SHP77 treated with DMSO at 0.1 percent for 48 hours (cell line): Measurements from ENCODE around the gene CARNS1.
"Not testable (repeated sequence)": the region's sequence is repeated elsewhere in the genome, so short reads cannot be mapped to it uniquely, and the experiment has no call there.

Experiments used
- DNase-seq: peaks from one replicate; lab custom pipeline; 2025; lab: John Stamatoyannopoulos, UW

CARNS1 gene

DNA sequence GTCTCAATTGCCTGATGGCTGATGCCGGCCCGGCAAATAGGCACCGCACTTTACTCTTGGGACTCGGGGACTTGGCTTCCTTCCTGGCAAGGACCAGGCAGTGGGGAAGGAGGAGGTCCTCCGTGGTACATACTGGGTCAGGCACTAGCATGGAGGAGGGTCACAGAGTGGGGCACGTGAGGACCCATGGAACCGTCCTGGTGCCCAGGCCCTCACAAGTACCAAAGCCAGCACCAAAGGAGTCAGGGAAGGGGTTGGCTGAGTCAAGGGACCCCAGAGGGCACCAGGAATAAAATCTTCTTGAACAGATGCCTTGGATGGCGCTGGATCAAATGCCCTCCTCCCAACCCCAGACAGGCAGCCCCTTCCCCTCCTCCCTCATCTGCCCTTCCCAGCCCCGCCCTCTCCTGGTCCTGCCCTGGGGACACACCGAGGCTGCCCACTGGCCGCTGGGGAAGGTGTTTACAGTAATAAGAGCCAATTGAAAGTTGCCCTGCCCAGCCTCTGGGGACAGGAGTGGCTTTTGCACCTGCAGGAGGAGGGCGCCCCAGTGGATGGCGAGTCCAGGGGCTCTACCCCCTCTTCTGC lies 5.6 kb upstream of the CARNS1 start:
- DNase-seq, result peak; percentile 20

DNA sequence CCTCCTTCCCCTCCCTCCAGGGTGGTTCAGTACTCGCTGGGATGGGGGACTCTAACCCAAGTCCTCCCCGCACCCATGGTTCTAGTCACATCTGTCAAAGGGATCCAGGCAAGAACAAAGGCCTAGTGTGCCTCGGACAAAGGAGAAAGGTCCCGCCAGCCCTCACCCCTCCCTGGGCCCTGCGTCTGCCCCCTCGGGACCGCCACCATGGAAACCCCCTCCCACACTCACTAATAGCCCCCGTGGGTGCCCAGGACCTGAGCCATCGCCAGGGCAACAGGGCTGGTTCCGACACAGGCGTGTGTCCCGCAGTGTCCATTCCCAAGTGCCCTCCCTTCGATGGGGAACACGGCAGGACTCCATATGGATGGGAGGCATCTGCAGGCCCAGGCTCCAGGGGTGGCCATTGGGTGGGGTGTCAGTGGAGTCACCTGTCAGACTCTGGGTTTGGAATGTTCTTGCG lies 5.1 kb upstream of the CARNS1 start:
- no peak for DNase-seq

GRCh38 chr11:67410984-67411784 lies 4.3 kb upstream of the CARNS1 start:
- no peak for DNase-seq

GRCh38 chr11:67411785-67412152 lies 3.7 kb upstream of the CARNS1 start:
- no peak for DNase-seq

DNA sequence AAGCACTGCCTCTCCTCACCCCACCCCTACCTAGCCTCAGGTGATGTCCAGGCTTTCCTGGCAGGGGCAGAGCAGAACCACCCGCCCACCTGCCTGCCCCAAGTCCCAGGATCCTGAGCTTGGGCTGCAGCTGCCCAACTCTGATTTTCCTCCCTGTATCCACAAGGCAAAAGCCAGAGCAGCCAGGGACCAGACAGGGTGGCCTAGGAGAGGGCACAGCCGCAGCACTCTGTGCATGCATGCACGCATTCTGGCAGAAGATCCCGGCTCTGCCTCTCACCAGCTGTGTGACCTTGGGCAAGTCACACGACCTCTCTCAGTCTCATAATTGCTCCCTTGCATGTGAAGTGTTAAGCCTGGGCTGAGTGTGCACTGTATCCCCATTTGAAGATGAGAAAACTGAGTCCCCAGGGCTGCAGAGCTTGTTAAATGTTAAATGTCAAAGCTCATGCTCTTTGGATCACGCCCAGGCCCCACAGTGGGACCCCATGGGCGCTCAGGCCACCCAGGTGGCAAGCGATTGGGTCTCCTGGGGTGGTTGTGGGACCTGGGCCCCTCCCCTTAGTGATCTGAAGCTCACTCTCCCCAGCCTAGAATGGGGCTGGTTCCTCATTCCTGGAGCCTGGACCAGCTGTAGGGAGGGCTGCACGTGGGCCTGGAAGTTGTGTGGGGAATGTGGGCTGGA lies 2.8 kb upstream of the CARNS1 start:
- DNase-seq, result no peak

- no peak for DNase-seq
Observed at GRCh38 chr11:67413266-67413849, 2.1 kb upstream of the CARNS1 start.

GRCh38 chr11:67416416-67417335 lies 1.2 kb downstream of the CARNS1 start:
- peak; percentile 44 for DNase-seq

DNA sequence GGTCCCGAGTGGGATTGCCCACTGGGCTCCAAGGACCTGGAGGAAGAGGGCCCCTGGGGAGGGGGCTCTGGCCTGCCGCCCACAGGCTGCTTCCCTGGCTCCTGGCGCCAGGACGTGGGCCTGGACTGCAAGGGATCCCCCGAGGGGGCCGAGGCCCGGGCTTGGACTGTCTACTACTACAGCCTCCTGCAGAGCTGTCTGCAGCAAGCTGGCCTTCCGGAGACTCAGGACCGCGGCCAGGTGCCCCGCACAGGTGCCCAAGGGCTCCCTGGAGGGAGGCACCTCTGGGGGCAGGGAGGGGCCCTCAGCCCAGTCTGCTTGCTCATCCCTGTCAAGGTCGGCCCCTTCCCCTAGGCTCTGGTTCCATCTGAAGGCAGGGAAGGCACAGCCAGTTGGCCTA lies 1.9 kb downstream of the CARNS1 start:
- no peak for DNase-seq

DNA sequence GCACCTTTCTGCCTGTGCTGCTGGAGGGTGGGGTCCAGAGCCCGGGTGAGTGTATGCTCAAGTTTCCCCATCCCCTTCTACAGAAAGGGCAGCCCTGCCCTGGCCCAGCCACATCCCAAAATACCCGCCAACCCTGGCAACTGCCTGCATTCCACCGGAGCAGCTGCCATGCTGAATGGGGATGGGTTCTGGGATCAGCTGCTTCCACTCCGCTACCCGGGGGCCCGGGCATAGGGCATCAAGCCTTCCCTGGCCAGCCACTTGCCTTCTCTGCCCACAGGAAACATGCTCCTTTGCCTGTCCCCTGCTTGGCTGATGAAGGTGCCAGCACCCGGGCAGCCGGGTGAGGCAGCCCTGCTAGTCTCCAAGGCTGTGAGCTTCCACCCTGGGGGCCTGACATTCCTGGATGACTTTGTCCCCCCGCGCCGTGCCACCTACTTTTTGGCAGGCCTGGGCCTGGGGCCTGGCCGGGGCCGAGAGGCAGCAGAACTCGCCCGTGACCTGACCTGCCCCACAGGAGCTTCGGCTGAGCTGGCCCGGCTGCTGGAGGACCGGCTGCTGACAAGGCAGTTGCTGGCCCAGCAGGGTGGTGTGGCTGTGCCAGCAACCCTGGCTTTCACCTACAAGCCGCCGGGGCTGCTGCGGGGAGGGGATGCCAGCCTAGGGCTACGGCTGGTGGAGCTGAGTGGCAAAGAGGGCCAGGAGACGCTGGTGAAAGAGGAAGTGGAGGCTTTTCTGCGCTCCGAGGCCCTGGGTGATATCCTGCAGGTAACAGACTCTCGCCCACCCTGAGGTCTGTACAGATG lies 3.2 kb downstream of the CARNS1 start:
- no peak for DNase-seq

DNA sequence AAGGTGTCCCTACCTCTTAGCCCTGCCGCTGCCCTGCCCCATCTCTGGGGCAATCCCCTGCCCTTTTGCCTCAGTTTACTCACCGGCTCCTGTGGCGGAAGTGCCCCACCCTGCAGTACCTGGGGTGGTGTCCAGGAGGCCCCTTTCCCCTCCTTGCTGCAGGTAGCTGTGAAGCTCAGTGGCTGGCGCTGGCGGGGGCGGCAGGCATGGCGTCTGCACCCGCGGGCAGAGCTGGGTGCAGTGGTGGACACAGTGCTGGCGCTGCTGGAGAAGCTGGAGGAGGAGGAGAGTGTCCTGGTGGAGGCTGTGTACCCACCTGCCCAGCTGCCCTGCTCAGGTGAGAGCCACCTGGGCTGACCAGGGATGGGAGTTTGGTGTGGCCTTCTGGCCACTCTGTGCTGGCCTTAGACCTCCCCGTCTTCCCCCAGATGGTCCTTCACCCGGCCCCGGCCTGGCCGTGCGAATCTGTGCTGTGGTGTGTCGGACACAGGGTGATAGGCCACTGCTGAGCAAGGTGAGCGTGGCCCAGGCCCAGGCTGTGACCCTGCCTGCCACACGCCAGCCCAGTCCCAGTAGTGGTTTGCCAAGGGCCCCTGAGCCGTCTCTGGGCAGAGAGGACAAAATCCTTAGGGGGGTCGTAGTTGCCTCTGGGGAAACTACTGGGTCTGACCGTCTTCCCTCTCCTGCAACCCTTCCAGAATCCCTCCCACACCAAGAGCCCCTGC lies 4.0 kb downstream of the CARNS1 start:
- no peak for DNase-seq

GRCh38 chr11:67420147-67420645 lies 4.7 kb downstream of the CARNS1 start:
- DNase-seq, result peak; percentile 31

GRCh38 chr11:67420646-67421429 lies 5.4 kb downstream of the CARNS1 start:
- peak; percentile 76 for DNase-seq

DNA sequence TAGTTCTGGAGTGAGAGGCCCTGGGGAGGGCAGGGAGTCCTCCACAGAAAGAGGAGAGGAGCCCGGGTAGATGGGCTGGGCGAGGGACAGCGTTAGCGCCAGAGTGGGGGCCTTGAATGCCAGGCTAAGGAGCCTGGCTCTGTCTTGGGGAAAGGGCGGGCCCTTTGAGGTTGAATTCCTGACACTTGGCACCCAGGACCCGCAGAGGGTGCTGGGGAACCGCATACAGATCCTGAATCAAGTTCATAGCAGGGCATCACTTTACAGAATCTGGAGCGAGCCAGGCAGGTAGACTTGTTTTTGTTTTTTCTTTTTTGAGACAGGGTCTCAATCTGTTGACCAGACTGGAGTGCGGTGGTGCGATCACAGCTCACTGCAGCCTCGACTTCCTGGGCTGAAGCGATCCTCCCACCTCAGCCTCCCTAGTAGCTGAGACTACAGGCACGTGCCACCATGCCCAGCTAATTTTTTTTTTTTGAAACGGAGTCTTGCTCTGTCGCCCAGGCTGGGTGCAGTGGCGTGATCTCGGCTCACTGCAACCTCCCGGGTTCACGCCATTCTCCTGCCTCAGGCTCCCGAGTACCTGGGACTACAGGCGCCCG lies 6.1 kb downstream of the CARNS1 start:
- DNase-seq, result no peak

DNA sequence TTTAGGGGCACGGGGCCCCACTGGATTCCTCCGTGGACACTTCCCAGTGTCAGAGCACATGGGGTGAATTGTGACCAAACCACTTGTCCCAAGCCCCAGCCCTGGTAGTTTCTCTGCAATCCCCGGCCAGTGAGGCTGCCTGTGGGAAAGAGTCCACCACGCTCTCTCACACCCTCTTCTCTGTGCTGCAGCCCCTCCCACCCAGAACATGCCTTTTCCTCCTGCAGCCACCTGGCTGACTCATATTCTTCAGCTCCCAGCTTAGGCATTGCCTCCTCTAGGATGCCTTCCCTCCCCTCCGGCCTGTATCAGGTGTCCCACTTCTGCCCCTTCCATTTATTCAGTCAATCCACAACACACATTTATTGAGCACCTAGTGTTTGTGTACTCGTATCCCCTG lies 7.4 kb downstream of the CARNS1 start:
- DNase-seq, result no peak

DNA sequence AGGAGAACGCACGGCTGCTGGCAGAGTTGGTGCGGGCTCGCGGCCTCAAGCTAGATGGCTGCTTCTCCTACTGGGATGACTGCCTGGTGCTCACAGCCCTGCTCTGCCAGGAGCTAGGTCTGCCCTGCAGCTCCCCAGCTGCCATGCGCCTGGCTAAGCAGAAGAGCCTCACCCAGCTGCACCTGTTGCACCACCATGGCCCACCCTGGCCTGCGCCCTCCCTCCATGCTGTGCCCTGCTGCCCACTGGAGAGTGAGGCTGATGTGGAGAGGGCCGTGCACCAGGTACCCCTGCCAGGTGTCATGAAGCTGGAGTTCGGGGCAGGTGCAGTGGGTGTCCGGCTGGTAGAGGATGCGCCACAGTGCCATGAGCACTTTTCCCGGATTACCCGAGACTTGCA lies 8.0 kb downstream of the CARNS1 start:
- no peak for DNase-seq

DNA sequence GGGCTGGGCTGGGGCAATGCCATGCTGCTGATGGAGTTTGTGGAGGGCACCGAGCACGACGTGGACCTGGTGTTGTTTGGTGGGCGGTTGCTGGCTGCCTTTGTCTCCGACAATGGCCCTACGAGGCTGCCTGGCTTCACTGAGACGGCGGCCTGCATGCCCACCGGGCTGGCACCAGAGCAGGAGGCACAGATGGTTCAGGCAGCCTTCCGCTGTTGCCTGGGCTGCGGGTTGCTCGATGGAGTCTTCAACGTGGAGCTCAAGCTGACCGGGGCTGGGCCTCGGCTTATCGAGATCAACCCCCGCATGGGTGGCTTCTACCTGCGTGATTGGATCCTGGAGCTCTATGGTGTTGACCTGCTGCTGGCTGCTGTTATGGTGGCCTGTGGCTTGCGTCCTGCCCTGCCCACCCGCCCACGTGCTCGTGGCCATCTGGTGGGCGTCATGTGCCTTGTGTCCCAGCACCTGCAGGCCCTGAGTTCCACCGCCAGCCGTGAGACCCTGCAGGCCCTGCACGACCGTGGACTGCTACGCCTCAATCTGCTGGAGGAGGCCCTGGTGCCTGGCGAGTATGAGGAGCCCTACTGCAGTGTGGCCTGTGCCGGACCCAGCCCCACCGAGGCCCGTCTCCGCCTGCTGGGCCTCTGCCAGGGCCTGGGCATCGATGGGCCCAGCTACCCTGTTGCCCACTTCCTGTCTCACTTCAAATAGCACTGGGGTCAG lies 8.6 kb downstream of the CARNS1 start:
- no peak for DNase-seq

- not testable (repeated sequence) for DNase-seq
Observed at GRCh38 chr11:67427364-67427859, 11.9 kb downstream of the CARNS1 start.
